Brain pericyte (primary cell): Measurements from ENCODE around the gene VPS52.
"Not testable (repeated sequence)": the region's sequence is repeated elsewhere in the genome, so short reads cannot be mapped to it uniquely, and the experiment has no call there.

ENCODE experiments used
- DNase-seq: peaks from one replicate; pipeline ENCODE4 v3.0.0-alpha.2; 2012; ENCODE audit warnings: low read depth, low spot score

VPS52 gene

GRCh38 chr6:33301877-33302276 is 30.2 kb upstream of the VPS52 start:
- DNase-seq: no peak

- no peak for DNase-seq
These were observed 27.7 kb upstream of the VPS52 start for GRCh38 chr6:33299237-33299944.

GRCh38 chr6:33298773-33299236 is 27.1 kb upstream of the VPS52 start, which contains the start of gene RGL2:
TSS of gene RGL2 (minus strand) at chr6:33298942. CDS start at chr6:33298610, 332 bp downstream.
- no peak for DNase-seq

GRCh38 chr6:33297956-33298772 is 26.5 kb upstream of the VPS52 start:
- DNase-seq: no peak

- no peak for DNase-seq
These were observed 25.8 kb upstream of the VPS52 start for GRCh38 chr6:33297406-33297955.

- DNase-seq: no peak
These were observed 25.2 kb upstream of the VPS52 start for GRCh38 chr6:33296797-33297405.

DNA sequence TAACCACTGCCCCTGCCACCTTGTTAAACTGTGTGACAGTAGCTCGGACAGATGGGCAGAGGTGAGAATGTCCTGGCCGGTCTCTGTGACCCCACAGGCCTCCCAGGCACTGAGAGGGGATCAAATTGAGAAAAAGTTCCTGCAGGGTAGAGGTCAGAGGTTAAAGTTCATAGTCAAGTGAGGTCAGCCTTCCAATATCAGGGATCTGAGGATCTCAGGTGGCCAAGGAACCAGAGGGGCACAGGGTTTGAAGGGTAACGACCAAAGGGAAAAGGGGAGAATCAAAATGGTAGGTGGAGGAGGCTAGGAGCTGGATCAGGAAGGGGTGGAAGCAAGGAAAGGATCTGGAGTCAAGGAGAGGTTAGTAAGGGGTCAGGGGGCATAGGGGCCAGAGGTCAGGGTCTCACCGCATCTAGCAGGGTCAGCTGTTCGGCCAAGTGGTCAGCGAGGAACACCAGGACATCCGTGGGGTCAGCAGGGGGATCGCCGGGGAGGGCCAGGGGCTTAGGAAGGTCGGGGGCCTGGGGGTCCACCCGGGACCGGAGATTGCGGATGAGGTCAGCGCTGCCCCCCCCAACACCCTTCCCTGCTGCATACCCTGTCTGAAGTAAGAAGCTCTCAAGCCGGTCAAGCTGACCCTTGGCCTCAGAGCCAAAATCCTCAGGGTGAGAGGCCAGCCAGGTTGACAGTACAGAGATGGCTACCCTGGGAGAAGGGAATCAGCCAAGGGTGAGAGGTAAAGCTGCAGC is 24.1 kb upstream of the VPS52 start:
- no peak for DNase-seq

GRCh38 chr6:33294086-33294823 is 22.6 kb upstream of the VPS52 start:
- DNase-seq: no peak

GRCh38 chr6:33292996-33293682 is 21.5 kb upstream of the VPS52 start:
- DNase-seq: no peak

DNA sequence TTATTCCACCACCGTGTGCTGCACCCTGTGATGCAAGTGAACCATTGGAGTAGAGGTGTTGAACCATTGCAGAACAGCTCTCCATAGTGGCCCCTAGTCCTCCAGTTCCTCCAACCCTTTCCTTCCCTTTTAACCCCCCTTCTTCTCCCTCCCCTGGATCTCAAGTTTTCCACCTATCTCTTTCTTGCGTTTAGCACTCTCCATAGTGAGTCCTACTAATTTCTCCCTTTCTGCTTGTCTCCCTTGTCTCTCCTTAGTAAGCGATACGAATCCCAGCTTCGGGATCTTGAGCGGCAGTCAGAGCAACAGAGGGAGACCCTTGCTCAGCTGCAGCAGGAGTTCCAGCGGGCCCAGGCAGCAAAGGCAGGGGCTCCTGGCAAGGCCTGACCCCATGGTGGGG is 18.8 kb upstream of the VPS52 start:
- no peak for DNase-seq

GRCh38 chr6:33289784-33290315 is 18.2 kb upstream of the VPS52 start:
- DNase-seq: no peak

DNA sequence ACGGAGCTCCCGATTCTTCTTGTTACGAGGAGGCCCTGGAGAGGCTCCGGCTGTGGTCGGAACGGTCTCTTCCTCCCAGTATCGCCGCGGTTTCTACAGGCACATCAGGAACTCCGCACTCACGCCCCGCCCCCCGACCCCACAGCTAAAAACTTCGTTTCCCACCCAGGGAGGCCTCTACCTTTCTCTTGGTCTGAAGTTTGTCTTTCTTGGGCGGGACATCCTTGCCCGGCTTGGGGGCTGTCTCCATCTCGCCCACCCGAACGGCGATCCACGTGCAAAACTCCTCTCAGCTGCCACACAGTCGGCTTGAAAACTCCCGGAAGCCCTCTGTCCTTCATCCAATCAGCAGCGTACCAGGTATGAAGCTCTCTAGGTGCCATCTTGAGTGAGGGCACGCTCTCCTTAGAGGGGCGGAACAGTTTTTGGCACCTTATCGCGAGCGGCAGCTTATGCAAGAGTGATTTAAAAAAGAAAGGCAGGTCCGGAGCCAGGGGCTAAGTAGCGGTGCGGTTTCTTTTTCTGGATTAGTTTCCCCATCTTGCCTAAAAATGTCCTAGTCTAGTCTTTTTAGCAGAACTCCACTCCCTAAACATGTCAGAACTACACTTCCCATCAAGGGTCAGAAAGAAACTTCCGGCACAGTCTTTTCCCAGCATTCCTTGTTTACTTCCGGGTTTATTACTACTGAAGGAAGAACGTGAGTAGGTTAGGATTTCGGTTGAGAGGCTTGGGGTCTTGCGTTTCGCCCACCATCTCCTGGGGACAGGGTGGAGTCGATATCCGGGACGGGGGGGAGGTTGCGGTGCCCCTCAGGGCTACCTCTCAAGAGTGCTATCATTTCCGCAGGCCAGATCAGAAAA is 17.5 kb upstream of the VPS52 start, which contains the start of the genes PFDN6 and WDR46:
Gene PFDN6, plus strand, starts transcription at position 681 of the 863 bp plus-strand sequence. CDS start 256 bp downstream, outside the sequence.
Gene WDR46, minus strand, starts transcription at position 319 of the 863 bp plus-strand sequence. Its CDS starts 69 bp downstream, at position 250.
- DNase-seq: no peak

GRCh38 chr6:33288141-33288920 is 16.7 kb upstream of the VPS52 start:
- DNase-seq: no peak

GRCh38 chr6:33286946-33287914 is 15.6 kb upstream of the VPS52 start:
- no peak for DNase-seq

DNA sequence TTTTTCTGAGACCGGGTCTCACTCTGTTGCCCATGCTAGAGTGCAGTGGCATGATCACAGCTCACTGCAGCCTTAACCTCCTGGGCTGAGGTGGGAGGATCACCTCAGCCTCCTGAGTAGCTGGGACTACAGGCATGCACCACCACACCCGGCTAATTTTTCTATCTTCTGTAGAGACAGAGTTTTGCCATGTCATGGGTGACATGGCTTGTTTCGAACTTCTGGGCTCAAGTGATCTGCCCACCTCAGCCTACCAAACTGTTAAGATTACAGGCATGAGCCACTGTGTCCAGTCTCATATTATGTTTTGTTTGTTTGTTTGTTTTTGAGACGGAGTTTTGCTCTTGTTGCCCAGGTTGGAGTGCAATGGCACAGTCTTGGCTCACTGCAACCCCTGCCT is 13.5 kb upstream of the VPS52 start:
- not testable (repeated sequence) for DNase-seq

DNA sequence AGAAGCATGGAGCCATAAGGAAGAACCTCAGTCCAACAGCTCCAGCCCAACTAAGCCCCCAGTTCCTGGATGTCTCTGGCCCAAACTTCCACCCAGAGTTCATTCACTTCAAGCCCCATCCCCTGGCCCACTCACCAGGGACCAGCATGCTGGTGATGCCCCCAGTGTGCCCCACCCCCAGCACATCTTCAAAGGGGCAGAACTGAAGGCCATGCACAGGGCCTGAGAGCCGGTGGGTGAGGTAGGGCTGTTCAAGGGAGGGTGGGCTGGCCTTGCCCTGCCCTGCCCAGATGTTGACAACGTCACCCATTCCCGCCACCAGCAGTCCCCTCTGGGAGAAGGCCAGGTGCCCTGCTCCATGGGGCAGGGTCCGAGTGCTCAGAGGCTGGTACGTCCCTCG is 8.9 kb upstream of the VPS52 start:
- no peak for DNase-seq
